Measurements from ENCODE around the gene C16orf54. TPM values are rescaled to one million over a fixed set of nuclear protein-coding genes. Genes with fewer than 3 reads are reported as not detected.

Gene C16orf54
- total and polyA plus RNA-seq, 10 of the 15 experiments (the other 5 are each of a cell fraction or from before 2014, with no cell fraction given) = 2.1 to 13.3 (median 5.4) TPM

DNA sequence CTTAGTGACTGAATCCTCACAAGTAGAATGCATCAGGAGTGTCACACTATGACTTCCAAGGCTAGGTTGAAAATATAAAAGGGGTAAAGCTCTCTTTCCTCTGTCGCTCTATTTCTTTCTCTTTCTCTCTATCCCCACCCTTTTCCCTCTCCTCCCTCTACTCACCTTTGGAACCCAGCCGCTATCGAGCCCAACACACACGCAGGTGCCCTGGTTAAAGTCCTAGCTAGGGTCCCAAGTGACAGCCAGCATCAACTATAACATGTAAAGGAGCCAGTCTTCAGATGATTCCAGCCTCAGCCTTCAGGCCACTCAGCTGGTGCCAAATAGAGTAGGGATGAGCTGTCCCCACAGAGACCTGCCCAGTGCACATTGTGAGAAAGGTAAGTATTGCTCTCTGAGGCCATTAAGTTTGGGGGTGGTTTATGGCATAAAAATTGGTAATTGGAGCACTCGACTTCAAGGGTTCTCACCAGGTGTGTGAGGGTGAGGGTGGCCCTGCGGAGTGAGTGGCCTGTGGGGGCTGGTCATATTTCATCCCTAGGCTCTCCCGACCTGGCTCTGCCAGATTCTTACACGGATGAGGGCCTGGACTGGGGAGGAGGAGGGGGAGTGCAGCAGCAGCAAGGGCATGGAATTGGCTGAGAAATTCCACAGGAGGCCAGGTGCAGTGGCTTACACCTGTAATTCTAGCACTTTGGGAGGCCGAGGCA is 14.9 kb upstream of the C16orf54 start:
- ChIA-PET SMC1A (ENCODE audit: uncharacterized antibody, unreplicated experiment) (interaction anchor here (1.6 kb wide), 1 partner anchor 8 kb away, joined by 3 read pairs; no protein-coding TSS in a partner anchor), CTCF (interaction anchor here (1.8 kb wide), 1 partner anchor 44 kb away, joined by 4 read pairs; no protein-coding TSS in a partner anchor), POLR2A (interaction anchor here (0.5 to 0.9 kb wide), 3 partner anchors 18 to 162 kb away, joined by 3 read pairs; partner anchors contain the start of gene ZG16), RAD21 (ENCODE audit: unreplicated experiment) (no interaction called here)
- FAIRE-seq = no peak
- H2AFZ ChIP-seq (ENCODE audit: control insufficient read depth, low read depth, low read length) = no peak overlapping the region
- TF ChIP-seq RELA (IDR thresholded peaks at IDR 0.05; ENCODE audit: borderline replicate concordance, partially characterized antibody) (no peak), MTA2 (IDR thresholded peaks at IDR 0.05; ENCODE audit: low read depth) (no peak), DPF2 (IDR thresholded peaks at IDR 0.05) (no peak)
- TF ChIP-seq, protein P1, sequence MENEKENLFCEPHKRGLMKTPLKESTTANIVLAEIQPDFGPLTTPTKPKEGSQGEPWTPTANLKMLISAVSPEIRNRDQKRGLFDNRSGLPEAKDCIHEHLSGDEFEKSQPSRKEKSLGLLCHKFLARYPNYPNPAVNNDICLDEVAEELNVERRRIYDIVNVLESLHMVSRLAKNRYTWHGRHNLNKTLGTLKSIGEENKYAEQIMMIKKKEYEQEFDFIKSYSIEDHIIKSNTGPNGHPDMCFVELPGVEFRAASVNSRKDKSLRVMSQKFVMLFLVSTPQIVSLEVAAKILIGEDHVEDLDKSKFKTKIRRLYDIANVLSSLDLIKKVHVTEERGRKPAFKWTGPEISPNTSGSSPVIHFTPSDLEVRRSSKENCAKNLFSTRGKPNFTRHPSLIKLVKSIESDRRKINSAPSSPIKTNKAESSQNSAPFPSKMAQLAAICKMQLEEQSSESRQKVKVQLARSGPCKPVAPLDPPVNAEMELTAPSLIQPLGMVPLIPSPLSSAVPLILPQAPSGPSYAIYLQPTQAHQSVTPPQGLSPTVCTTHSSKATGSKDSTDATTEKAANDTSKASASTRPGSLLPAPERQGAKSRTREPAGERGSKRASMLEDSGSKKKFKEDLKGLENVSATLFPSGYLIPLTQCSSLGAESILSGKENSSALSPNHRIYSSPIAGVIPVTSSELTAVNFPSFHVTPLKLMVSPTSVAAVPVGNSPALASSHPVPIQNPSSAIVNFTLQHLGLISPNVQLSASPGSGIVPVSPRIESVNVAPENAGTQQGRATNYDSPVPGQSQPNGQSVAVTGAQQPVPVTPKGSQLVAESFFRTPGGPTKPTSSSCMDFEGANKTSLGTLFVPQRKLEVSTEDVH (IDR thresholded peaks at IDR 0.05; ENCODE audit: low read depth, partially characterized antibody) = no peak
- in situ Hi-C loops (cut with MboI) = no loop called here
- no peaks in the 10 kb centered on the region; the same call in 1 of the 2 replicates for H3K4me1 ChIP-seq (ENCODE audit: control insufficient read depth, insufficient read depth, low read length)
- H3K9me3 ChIP-seq (replicated peaks; ENCODE audit: control insufficient read depth, insufficient read depth, low read length) = no peaks in the 10 kb centered on the region
- no peaks in the 10 kb centered on the region for H3K36me3 ChIP-seq (ENCODE audit: control insufficient read depth in 2 of 2, insufficient read depth in 2 of 2, low read length in 1 of 2)
- H4K20me1 ChIP-seq (ENCODE audit: control insufficient read depth, insufficient read depth) = no peaks in the 10 kb centered on the region
- no peak for DNase-seq (ENCODE audit: low read depth, low spot score)
- ATAC-seq = no peak
- no peak overlapping the region for H3K4me2 ChIP-seq (ENCODE audit: control insufficient read depth, insufficient read depth)
- intact Hi-C loops (cut with micrococcal nuclease; ENCODE audit: unreplicated experiment) = no loop called here
- H3K4me3 ChIP-seq = no peak overlapping the region
- H3K27ac ChIP-seq (ENCODE audit: control insufficient read depth, insufficient read depth) = no peak overlapping the region
- BruUV-seq (replicated peaks) = no TSS peak
- no peaks in the 10 kb centered on the region for H3K79me2 ChIP-seq (ENCODE audit: control insufficient read depth, insufficient read depth, low read length)
- H3K9ac ChIP-seq (ENCODE audit: control insufficient read depth, insufficient read depth, low read length) = no peak overlapping the region
- WGBS (ENCODE audit: insufficient coverage, insufficient replicate concordance, low lambda C conversion rate, missing lambda C conversion rate) = 70% methylated on average over 9 of the region's 9 CpGs
- H3K27me3 ChIP-seq (replicated peaks in 1 of 2; ENCODE audit: control insufficient read depth in 2 of 2, insufficient read depth in 2 of 2, low read length in 1 of 2) = no peaks in the 10 kb centered on the region

Data from GM12878 (cell line).